ENCODE measurements around the gene NAP1L4.
"Not testable (repeated sequence)": the region's sequence is repeated elsewhere in the genome, so short reads cannot be mapped to it uniquely, and the experiment has no call there.

NAP1L4 gene

GRCh38 chr11:2921261-2921660 lies 70.9 kb downstream of the NAP1L4 start:
- DNase-seq: no peak

GRCh38 chr11:2920343-2920742 lies 71.8 kb downstream of the NAP1L4 start:
- no peak for DNase-seq

- no peak for DNase-seq
These were observed 72.3 kb downstream of the NAP1L4 start for GRCh38 chr11:2919837-2920236.

GRCh38 chr11:2919188-2919587 lies 72.9 kb downstream of the NAP1L4 start:
- DNase-seq: no peak

GRCh38 chr11:2917842-2918490 lies 74.2 kb downstream of the NAP1L4 start:
- DNase-seq: no peak

- DNase-seq: no peak
These were observed 75.1 kb downstream of the NAP1L4 start for GRCh38 chr11:2916892-2917645.

- DNase-seq: no peak
These were observed 75.8 kb downstream of the NAP1L4 start for GRCh38 chr11:2916114-2916891.

GRCh38 chr11:2915473-2915872 lies 76.7 kb downstream of the NAP1L4 start:
- DNase-seq: no peak

- DNase-seq: no peak
These were observed 77.5 kb downstream of the NAP1L4 start for GRCh38 chr11:2914455-2915195.

- no peak for DNase-seq
These were observed 78.4 kb downstream of the NAP1L4 start for GRCh38 chr11:2913776-2914175.

GRCh38 chr11:2913019-2913431 lies 79.1 kb downstream of the NAP1L4 start:
- no peak for DNase-seq

GRCh38 chr11:2912498-2912897 lies 79.6 kb downstream of the NAP1L4 start:
- no peak for DNase-seq

GRCh38 chr11:2911785-2912391 lies 80.2 kb downstream of the NAP1L4 start:
- no peak for DNase-seq

GRCh38 chr11:2911088-2911784 lies 80.9 kb downstream of the NAP1L4 start:
- DNase-seq: no peak

GRCh38 chr11:2910401-2910955 lies 81.7 kb downstream of the NAP1L4 start:
- no peak for DNase-seq

- DNase-seq: no peak
These were observed 82.8 kb downstream of the NAP1L4 start for GRCh38 chr11:2909133-2909902.

- DNase-seq: no peak
These were observed 84.0 kb downstream of the NAP1L4 start for GRCh38 chr11:2908130-2908529.

GRCh38 chr11:2905299-2905698 lies 86.8 kb downstream of the NAP1L4 start:
- DNase-seq: not testable (repeated sequence)

- DNase-seq: no peak
These were observed 87.7 kb downstream of the NAP1L4 start for GRCh38 chr11:2904153-2905052.

- no peak for DNase-seq
These were observed 88.5 kb downstream of the NAP1L4 start for GRCh38 chr11:2903672-2904011.
